OCI-LY1 (cell line): ENCODE measurements around the gene NSD1.

ENCODE experiments used
- CTCF ChIP-seq: fragments of 200-600 bp; sonication (generic), shearing (Covaris generic); IDR thresholded peaks from 2 replicates; pipeline ENCODE4 v1.5.1; 2017; ENCODE audit warnings: mild to moderate bottlenecking, antibody characterized with exemption, low read length, moderate library complexity, mixed read lengths
- EZH2 ChIP-seq: fragments of 200-600 bp; sonication (generic), shearing (Covaris generic); IDR thresholded peaks from 2 replicates; pipeline ENCODE4 v1.8.0; 2017; ENCODE audit warnings: borderline replicate concordance, mixed run types, mild to moderate bottlenecking, antibody characterized with exemption, low read length, moderate library complexity, mixed read lengths

- TF ChIP-seq CTCF (no peak), EZH2 (no peak)
Observed at GRCh38 chr5:177301503-177302165, 168.1 kb downstream of the NSD1 start.
